ENCODE results near the gene HDGFL2.

Gene HDGFL2

DNA sequence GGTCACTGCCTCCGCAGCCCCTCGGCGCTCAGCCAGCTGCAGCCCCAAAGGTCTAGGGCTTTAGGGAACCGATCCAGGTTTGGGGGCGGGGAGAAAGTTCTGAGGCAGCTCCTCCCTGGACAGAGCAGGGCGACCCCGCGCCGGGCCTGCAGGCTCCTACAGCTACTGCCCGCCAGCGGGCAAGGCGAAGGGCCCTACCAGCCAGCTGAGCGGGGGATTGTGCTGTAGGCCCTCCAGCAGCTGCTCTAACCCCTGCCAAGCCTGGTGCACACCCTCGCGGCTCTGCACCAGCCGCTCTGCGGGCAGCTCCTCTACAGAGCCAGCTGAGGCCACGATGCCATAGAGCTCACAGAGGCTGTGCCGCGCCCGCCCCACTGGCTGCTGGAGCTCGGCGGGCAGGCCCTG is 32.2 kb downstream of the HDGFL2 start:
- DNase-seq (ENCODE audit: low read depth) = no peak
- no peak for TF ChIP-seq CTCF (IDR thresholded peaks at IDR 0.05; ENCODE audit: low read length, missing control alignments)
- no peak overlapping the region for H3K4me3 ChIP-seq (replicated peaks; ENCODE audit: low read depth, low read length)

- no peak for DNase-seq (ENCODE audit: low read depth)
- H3K4me3 ChIP-seq (replicated peaks; ENCODE audit: low read depth, low read length) = no peak overlapping the region
- TF ChIP-seq CTCF (IDR thresholded peaks at IDR 0.05; ENCODE audit: low read length, missing control alignments) = no peak
Observed at GRCh38 chr19:4504891-4505569, 32.9 kb downstream of the HDGFL2 start.

DNA sequence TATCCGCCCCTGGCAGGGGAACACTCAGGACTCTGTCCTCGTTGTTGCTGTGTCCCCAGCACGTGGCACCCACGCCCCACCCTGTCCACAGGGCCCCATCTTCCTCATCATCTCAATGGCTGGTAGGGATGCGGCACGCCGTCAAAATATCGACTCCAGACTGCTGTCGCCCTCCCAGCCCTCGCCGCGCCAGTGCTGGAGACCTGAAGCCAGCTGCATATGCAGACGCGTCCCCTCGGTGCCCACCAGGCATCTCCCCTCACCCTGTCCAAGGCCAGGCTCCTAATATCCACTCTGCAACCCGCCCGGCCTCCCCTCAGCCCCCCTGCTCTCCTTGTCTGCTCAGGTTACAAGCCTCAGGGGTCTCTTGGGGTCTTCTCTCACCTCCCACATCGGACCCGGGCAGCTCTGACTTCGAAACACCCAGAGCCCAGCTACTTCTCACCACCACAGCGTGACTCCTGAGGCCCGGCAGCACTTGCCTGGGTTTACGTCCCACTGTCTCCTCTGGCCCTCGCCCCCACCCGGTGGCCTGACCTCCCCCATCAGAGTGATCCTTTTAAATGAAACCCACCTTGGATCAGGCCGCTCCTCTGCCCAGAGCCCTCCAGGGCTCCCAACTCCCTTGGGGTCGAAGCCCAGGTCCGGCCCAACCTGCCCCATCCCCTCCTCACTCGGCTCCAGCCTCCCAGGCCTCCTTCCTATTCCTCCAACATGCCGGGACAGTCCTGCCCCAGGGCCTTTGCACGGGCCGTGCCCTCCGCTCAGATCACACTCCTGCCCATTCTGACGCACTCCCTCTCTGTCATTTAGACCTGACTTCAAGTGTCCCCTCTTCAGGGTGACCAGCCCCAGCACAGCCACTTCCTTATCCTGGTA is 33.7 kb downstream of the HDGFL2 start:
- DNase-seq (ENCODE audit: low read depth) = no peak
- TF ChIP-seq CTCF (IDR thresholded peaks at IDR 0.05; ENCODE audit: low read length, missing control alignments) = no peak

DNA sequence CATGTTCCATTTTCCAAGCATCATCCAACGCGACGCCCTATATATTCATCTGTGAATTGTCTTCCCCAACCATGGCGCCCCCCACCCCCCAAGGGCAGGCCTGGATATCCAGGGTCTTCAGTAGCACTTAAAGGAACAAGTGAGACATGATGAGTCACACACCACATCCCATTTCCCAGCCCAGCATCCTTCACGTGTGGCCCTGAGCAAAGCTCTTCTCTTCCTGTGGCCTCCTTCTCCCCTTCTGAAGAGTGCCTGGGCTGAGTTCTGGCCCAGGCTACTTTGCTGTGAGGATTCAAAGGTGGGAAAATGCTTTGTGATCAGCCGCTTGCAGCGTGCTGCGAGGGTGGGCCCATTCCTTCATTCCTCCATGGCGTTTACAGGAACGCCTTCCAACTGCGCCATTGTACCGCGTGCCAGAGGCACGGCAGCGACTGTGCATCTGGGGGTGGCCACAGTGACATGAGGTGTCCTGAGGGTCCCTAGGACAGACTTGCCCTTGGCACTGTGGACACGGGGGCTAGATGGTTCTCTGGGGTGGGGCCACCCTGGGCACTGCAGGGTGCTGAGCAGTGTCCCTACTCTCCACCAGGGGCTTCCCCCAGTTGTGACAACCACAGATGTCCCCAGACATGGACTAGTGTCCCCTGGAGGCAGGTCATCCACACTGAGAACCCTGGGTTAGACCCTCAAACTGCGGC is 34.5 kb downstream of the HDGFL2 start:
- TF ChIP-seq CTCF (IDR thresholded peaks at IDR 0.05; ENCODE audit: low read length, missing control alignments) = no peak
- H3K4me3 ChIP-seq (replicated peaks; ENCODE audit: low read depth, low read length) = no peak overlapping the region
- DNase-seq (ENCODE audit: low read depth) = peak; percentile 53

More for the DNA sequence above, 33.7 kb downstream of the HDGFL2 start:
- no peak overlapping the region for H3K4me3 ChIP-seq (replicated peaks; ENCODE audit: low read depth, low read length)

- DNase-seq (ENCODE audit: low read depth) = no peak
- no peak overlapping the region for H3K4me3 ChIP-seq (replicated peaks; ENCODE audit: low read depth, low read length)
- no peak for TF ChIP-seq CTCF (IDR thresholded peaks at IDR 0.05; ENCODE audit: low read length, missing control alignments)
Observed at GRCh38 chr19:4507150-4507452, 35.0 kb downstream of the HDGFL2 start.

- TF ChIP-seq CTCF (IDR thresholded peaks at IDR 0.05; ENCODE audit: low read length, missing control alignments) = no peak
- no peak for DNase-seq (ENCODE audit: low read depth)
- H3K4me3 ChIP-seq (replicated peaks; ENCODE audit: low read depth, low read length) = no peak overlapping the region
Observed at GRCh38 chr19:4507804-4508203, 35.7 kb downstream of the HDGFL2 start.

Data from fibroblast of pulmonary artery (primary cell).